ENCODE measurements around the gene ZBTB44.

ZBTB44 gene

DNA sequence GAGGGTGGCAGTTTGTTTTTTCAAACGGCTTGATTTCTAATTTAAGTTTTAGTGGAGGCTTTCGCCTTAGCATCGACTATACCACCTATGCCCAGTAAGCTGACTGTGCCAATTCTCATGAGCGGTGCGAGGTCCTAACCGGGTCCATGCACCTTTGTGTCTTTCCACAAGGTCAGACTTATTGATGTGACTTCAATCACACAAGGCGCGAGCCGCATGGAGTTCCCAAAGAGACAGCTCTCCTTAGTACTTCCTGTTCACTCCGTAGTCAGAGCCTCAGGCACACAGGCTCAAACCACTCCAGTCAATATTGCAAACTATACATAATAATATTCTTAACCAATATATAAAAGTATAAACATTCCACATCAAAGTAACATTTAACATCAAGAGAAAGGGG, 136.9 kb downstream of the ZBTB44 start:
- TF ChIP-seq FOXP2 (optimal IDR thresholded peaks at IDR 0.05; ENCODE audit: borderline replicate concordance, extremely low read depth, extremely low read length, insufficient read depth) = no peak
- no peak for TF ChIP-seq TAF1 (IDR thresholded peaks at IDR 0.05; ENCODE audit: borderline replicate concordance, insufficient read depth, low read length)
- no peak for TF ChIP-seq SIN3A (IDR thresholded peaks at IDR 0.05; ENCODE audit: borderline replicate concordance, insufficient read depth, low read length)
- no peak for TF ChIP-seq POLR2AphosphoS5 (IDR thresholded peaks at IDR 0.05; ENCODE audit: low read depth, low read length)
- TF ChIP-seq, protein P1, sequence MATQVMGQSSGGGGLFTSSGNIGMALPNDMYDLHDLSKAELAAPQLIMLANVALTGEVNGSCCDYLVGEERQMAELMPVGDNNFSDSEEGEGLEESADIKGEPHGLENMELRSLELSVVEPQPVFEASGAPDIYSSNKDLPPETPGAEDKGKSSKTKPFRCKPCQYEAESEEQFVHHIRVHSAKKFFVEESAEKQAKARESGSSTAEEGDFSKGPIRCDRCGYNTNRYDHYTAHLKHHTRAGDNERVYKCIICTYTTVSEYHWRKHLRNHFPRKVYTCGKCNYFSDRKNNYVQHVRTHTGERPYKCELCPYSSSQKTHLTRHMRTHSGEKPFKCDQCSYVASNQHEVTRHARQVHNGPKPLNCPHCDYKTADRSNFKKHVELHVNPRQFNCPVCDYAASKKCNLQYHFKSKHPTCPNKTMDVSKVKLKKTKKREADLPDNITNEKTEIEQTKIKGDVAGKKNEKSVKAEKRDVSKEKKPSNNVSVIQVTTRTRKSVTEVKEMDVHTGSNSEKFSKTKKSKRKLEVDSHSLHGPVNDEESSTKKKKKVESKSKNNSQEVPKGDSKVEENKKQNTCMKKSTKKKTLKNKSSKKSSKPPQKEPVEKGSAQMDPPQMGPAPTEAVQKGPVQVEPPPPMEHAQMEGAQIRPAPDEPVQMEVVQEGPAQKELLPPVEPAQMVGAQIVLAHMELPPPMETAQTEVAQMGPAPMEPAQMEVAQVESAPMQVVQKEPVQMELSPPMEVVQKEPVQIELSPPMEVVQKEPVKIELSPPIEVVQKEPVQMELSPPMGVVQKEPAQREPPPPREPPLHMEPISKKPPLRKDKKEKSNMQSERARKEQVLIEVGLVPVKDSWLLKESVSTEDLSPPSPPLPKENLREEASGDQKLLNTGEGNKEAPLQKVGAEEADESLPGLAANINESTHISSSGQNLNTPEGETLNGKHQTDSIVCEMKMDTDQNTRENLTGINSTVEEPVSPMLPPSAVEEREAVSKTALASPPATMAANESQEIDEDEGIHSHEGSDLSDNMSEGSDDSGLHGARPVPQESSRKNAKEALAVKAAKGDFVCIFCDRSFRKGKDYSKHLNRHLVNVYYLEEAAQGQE (IDR thresholded peaks at IDR 0.05; ENCODE audit: insufficient read depth in 1 of 2, low read depth in 2 of 2, low read length in 2 of 2) = no peak

Measured in PFSK-1 (cell line).